HT1080 (cell line): Measurements from ENCODE around the gene NUDT16. TPM values are rescaled to one million over a fixed set of nuclear protein-coding genes. Genes with fewer than 3 reads are reported as not detected.

Experiments
- DNase-seq: peaks from one replicate; pipeline ENCODE4 v3.0.0-alpha.2; 2015; ENCODE audit warnings: low read depth
- total RNA-seq: library from RNA; depleted of rRNA; stranded (reverse); fragments of >200 nt; shearing (Covaris generic); gene quantifications from 2 replicates; pipeline ENCODE4 v1.2.3, GENCODE V29; 2014; rRNA removed

The NUDT16 gene
- total RNA-seq, 1 experiment from 2014 or later: 18.4 TPM

GRCh38 chr3:131435000-131435399 lies 53.4 kb downstream of the NUDT16 start:
- no peak for DNase-seq

Other genes with a start within 250 kb of the NUDT16 start
- 380 and 426 TPM in 2 replicates for gene MRPL3, start 121.2 kb downstream of the NUDT16 start, total RNA-seq